Endometrium (tissue), 2 donors: Measurements from ENCODE around the gene NKX6-2.
"Not testable (repeated sequence)": the region's sequence is repeated elsewhere in the genome, so short reads cannot be mapped to it uniquely, and the experiment has no call there.

Experiments
- FAIRE-seq: peaks from 2 replicates; lab custom pipeline; 2012; peaks lifted over from hg19 to GRCh38; lab: Jason Lieb, UNC
- donor health status: control.
- donor health status: control.

NKX6-2 gene

DNA sequence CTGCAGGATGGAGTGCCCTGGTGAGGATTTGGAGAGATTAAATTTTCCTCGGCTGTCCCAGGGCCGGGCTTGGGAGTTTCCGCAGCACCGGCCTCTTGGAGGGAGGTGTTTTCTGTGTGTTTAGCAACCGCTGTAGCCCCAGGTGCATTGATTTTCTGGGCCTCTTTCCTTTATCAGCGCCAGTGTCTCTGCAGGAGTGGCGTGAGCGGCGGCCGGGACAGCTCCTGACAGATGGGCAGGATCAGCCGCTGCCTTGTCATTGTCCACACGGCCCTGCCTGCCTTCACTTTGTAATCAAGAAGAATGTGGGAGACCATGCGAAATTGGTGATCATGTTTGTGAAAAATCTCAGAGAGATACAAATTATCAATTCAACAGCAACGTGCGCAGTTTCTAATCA is 32.4 kb downstream of the NKX6-2 start:
- no peak for FAIRE-seq

DNA sequence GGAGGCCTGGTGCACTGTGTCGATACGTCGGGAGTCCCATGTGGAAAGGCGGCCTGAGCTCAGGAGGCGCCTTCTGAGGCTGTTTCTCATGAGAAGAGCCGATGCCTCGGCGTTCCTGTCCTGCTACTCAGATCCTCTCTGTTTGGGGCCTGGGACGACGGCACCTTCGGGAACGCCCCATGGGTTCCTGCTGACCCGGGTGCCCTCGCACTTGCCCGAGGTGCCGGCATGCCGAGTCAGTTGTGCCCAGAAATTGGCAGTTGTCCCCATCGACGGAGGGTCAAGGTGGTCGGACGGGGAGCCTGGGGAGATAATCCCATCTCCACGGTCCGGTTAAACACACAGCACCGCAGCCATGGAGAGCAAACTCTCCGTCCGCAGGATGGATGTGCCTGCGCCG is 33.0 kb downstream of the NKX6-2 start:
- FAIRE-seq, result no peak

DNA sequence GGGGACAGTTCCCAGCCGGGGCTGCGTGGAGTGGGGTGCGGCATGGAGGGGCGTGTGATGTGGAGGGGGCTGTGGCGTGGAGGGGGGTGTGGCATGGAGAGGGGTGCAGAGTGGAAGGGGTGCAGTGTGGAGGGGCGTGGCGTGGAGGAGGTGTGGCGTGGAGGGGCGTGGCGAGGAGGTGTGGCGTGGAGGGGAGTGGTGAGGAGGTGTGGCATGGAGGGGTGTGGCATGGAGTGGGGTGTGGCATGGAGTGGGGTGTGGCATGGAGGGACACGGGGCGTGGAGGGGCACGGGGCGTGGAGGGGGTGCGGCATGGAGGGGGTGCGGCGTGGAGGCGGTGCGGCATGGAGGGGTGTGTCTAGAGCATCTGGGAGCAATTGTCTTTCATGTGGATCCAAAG is 33.6 kb downstream of the NKX6-2 start:
- no peak for FAIRE-seq

DNA sequence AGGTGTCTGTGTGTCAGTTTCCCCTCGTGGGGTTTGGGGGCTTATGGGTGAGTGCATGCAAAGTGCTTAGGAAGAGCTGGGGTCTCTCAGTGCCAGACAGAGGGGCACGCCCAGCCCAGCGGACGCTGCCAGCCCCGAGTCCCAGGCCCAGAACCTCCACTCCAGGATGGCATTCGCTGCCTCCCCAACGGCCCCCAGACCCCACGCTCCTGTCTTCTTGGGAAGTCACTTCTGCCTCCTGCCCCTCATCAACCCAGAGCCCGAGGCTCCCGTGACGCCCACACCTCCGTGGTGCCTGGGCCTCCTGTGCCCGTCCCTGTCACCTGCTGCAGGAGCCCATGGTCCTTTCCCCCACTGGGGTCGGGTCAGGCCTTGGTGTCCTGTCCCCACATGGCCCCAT is 35.0 kb downstream of the NKX6-2 start:
- FAIRE-seq, result no peak

DNA sequence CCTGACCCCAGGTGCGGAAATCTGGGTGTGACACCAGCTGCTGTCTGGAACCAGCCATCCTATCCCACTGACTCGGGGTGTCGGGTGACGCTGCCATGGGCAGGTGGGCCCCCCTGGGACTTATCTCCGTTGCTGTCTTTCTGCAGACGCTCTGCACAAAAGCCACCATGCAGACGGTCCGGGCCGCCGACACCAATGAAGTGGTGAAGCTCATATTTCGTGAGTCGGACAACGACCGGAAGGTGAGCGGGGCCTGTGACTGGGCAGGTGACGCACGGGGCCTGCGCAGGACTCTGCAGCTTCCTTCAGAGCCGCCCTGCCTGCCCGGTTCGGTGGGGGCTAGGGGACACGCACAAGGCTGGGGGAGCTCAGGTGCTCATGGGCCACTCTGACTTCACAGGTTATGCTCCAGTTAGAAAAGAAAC is 36.6 kb downstream of the NKX6-2 start:
- no peak for FAIRE-seq

DNA sequence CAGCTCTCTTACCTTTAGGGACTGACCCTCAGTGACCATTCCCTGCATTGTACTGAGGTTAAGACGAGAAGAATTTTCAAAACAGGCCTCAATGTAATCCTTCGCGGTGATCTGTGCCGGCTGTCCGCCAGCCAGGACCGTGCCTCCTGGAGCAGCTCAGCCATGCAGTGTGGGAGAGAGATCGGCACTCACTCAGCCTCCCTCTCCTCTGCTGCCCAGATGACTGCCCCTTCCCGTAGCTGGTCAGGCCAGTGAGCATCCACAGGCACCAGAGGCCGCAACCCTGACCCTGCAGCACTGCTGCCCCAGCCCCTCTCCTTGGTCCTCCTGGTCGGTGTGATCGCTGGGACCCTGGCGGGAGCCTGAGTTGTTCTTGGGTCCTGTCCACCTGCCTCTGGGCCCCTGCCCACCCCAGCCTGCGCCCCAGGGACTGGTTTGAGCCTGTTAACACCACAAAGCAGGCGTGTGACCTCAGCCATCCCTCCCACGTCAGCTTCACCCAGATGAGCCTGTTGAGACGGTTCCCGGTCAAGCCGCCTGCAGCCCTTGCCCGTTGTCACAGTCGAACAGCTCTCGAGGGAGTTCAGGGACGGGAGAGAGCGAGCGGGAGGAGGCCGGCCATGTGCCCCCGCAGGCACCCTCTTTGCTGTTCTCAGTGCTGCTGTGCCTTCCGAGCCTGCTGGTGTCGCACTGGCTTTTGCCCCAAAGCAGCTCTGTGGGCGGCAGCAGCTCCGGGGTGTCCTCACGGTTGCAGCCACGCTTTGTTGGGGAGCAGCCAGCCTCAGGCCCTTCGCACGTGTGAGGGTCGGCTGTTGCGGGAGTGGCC is 37.2 kb downstream of the NKX6-2 start:
- no peak for FAIRE-seq

DNA sequence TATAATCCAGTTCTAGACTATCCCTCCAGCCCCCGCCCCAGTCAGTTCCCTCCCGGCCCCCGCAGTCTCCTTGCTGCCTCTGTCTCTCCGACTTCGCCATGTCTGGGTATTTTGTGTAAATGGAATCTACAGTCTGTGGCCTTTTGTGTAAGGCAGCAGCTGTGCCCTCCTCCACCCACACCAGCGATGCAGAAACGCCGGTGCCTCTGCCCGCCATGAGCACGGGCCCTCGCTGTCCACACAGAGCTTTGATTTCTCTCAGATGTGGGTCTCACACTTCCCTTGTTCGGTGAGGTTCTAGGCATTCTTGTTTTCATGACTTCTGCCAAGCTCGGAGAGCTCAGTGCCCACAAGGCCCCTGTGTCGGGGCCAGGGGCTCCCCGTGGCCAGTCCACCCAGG is 37.8 kb downstream of the NKX6-2 start:
- FAIRE-seq, result no peak

DNA sequence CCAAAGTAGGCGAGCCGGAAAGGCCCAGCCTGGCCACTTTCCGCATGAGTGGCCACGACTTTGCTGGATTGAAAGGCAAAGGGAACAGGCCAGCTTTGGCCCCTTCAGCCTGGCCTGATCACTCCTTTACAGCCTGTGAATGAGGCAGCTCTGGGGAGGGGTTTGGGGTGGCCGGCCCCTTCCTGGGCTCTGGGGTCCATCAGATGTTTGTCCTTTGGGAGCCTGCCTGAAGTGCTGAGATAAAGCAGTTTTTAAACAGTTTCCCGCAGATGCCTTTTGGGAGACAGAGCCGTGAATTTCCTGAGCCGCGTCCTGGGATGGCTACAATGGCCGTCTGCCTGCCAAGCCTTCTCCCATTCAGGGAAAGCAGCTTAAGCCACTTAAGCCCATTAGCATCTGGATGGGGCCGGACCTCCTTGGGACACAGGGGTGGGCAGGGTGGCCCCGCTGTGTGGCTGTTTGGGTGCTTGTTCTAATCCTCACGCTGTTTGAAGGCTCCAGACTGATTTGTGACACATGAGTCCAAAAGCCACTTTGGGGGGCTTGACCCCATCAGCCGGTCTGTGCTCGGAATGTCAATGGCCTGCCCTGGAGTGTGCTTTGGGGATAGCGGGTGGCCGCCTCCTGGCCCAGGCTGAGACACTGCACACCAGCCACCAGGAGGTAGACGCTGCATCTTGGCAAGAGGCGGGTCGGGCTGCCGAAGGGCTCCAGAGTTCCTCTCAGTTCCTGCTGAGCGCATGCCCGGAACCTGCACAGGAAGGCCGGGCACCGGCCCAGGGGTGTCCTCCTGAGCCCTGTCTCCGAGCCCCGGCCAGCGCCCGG is 38.9 kb downstream of the NKX6-2 start:
- FAIRE-seq, result no peak

DNA sequence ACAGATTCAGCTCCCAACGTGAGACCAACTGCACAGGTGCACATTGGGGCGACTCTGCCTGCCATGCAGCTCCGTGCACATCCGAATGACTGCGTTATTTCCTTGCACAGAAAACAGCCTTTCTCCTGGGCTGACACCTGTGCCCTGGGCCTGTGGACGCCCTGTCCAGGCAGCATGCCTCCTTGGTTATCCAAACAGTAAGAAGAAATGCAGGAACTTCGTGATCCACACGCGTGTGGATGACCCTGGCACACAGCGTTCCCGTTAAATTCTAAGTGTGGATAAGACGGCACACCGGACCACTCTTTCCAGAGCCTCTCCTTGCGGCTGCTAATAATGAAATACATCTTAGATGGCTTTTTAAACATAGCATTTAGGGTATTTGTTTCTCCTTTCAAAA is 39.6 kb downstream of the NKX6-2 start:
- FAIRE-seq, result no peak

DNA sequence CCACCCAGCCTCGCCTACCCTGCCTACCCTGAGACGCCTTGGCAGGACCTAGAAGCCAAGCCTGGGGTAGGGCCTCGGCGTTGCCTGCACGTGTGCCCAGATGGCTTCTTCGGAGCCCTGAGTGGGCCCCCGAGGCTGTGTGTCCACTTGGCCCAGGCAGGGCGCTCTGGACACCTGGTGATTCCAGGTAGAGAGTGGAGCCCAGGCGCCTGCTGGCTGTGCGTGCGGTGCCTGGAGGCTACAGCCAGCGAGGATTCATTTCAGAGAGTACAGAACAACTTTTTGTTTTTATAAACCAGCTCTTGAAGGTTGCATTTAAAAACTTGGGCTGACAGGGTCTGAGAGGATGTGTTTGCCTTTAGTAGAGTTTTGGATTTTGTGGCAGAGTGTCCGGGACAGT is 40.0 kb downstream of the NKX6-2 start:
- no peak for FAIRE-seq

DNA sequence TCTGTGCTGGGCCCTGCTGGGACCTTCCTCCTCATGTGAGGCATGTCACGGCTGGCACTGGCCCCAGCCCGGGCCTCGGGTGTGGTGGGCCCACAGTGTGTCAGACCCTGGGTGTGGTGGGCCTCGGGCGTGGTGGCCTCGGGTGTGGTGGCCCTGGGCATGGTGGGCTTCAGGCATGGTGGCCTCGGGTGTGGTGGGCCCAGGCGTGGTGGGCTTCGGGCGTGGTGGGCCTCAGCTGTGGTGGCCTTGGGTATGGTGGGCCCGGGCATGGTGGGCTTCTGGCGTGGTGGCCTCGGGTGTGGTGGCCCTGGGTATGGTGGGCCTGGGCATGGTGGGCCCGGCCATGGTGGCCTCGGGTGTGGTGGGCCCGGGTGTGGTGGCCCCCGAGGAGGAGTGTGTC is 40.4 kb downstream of the NKX6-2 start:
- FAIRE-seq, result no peak

DNA sequence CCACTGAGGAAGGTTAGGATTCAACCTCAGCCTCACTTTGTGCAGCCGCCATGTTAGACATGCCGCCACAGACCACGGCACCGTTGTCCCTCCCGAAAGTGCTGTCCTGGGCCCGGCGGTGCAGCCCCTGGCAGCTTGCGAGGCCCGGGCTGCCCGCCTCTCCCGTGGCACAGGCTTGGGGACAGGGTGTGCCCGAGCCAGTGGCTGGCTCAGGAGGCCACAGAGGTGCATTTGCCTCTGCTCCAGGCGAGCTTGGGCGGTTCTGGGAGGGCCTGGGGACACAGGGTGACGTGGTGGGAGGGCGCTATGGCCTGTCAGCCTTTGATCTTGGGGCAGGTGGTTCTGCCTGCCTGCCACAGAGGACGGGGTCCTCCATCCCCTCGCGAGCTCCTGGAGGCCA is 41.1 kb downstream of the NKX6-2 start:
- no peak for FAIRE-seq

DNA sequence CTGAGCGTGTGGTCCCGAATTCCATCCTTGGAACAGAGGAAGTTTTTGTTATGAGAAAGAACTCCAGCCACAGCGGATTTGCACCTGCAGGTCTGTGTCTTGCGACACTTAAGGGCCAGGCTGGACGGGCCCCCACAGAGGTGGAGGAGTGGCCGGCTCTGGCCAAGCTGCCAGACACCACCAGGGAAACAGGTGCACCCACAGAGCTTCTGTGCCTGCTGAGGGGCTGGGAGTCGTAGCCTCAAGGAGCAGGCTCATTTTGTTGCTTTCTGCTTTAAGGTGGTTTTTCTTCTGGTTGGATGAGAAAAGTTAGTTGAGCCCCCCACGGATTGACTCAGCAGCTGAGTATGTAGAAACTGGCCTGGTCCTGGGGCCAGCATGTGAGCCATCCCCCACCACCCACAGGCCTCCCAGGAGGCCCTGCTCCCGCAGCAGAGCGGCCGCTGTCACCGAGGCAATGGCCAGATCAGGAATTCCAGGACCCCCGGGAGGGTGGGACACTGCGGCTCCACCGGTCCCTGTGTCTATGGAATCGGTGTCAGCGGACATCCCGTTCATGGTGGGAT is 41.9 kb downstream of the NKX6-2 start:
- no peak for FAIRE-seq

DNA sequence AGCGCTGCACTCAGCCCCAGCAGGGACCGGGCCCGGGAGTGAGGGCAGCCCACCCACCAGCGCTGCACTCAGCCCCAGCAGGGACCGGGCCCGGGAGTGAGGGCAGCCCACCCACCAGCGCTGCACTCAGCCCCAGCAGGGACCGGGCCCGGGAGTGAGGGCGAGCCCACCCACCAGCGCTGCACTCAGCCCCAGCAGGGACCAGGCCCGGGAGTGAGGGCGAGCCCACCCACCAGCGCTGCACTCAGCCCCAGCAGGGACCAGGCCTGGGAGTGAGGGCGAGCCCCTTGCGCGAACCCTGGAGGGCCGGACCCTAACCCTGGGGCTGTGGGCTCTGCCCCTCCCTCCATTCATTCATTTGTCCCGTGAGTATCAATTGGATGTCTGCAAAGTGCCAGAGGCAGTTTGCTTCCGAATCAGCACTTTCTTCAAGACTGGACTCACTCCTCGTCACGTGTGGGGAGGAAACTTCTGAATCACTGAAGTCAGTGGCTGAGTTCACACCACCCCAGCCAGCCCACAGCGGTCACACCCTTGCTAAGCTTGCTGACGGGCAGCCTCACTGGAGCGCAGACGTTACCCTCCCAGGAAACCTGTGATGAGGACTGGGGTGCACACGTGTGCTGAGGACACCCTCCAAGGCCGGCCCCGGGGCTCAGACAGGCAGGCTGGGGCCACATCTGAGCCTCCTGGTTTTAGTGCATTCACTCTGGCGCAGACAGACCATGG is 42.6 kb downstream of the NKX6-2 start:
- not testable (repeated sequence) for FAIRE-seq

DNA sequence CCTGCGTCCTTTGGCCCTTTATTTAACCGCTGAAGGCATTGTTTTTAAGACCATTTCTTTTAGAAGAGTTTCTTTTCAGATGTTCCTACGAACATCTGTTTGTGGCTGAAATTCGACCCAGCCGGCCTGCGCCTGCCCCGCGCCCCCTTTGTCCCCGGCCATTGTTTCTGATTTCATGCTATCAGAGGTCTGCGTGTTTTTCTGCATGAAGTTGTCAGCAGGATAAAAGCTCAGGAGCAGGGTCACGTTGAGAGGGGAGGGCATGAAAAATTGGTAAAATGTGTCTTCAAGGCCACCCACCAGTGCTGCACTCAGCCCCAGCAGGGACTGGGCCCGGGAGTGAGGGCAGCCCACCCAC is 43.1 kb downstream of the NKX6-2 start:
- no peak for FAIRE-seq

DNA sequence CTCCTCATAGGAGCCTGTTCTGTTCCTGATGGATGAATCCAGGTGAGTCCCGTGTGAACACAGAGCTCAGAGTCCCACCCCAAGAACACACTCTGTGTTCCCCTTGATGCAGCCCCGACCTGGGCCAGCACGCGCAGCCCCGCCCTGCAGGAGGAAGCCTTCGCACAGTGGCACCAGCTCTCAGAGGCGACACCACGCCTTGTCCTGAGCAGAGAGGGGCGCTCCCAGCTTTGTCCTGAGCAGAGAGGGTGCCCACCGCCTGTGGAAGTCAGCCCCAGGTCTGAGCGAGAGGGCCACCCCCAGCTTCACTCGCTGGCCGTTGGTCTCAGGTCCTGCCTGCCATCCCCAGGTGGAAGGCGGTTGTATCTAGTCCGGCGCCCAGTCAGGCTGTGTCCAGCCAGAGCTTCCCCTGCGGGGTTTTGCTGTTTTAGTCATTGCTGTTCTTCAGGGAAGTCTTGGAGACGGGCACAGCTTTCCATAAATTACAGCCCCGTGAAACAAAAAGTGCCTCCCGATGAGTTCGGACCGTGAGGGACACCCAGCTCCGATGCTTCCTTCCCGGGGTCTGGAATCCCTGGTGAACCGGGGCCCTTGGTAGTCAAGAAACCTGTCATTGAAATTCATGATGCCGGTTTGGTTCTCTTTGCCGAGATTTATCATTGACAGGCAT is 43.6 kb downstream of the NKX6-2 start:
- FAIRE-seq, result no peak

DNA sequence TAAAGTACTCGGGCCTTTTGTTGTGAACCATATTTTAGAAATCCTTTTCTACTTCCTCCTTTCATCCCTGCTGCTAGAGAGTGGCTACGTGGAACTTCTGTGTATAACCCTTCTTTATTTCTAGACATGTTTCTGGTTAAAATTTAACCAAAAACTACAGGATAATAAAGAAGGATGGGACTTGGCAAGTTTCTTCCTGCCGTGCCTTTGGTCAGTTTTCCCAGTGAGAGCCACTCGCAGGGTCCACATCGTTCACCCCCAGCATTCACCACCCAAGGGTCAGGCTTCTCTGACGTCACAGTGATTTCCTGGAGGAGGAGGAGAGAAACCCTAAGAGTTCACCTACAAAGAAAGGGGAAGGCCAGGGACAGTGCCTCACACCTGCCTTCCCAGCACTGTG is 45.4 kb downstream of the NKX6-2 start:
- FAIRE-seq, result no peak

DNA sequence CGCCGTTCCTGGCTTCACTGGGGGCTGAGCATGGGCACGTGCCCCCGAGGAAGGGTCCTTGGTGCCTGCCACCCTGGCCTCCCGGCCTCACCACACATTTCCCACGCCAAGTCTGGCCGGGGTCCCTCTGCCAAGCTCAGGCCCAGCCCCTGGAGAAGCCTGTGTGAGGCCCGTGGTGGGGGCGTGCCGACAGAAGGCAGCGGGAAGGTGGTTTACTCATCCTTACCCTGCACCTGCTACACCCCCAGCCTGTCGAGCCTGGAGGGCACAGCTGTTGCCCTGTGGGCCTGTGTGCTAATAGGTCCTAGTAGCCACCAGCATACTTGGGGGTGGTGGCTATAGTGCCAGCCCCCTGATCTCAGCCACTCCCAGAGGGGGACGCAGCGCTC is 46.7 kb downstream of the NKX6-2 start:
- no peak for FAIRE-seq

DNA sequence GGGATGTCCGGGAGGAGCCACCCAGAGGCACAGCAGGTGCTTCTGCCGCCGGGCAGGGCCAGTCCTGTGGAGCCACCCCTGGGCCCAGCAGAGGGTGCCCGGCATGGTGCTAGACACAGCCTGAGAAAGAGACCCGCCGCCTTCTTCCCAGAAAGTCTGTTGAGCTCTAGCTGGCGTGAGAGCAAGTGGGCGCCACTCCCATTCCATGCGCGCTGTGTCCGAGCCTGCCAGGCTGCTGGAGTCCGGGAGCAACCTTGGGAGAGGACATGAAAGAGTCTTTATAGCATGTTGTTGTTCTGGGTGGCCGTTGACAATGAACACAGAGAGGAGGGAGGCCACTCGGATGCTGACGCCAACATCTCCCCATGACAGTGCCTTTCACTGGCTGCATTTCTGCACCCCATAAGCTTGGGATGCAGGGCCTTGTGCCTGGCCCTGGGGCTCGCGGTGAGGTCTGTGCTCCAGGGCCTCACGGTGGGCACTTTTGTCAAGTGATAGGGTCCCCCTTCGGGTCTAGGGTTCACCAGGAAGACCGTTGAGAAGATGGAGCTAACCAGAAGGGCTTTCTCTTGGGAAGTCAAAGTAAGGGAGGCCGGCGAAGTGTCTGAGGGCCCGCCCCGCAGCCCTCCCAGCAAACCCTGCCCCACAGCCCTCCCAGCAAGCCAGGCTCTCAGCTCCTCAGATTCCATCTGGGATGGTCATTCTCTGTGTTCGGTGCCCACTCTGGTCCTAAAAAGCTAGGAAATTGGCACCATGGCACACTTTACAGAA is 47.3 kb downstream of the NKX6-2 start:
- no peak for FAIRE-seq

DNA sequence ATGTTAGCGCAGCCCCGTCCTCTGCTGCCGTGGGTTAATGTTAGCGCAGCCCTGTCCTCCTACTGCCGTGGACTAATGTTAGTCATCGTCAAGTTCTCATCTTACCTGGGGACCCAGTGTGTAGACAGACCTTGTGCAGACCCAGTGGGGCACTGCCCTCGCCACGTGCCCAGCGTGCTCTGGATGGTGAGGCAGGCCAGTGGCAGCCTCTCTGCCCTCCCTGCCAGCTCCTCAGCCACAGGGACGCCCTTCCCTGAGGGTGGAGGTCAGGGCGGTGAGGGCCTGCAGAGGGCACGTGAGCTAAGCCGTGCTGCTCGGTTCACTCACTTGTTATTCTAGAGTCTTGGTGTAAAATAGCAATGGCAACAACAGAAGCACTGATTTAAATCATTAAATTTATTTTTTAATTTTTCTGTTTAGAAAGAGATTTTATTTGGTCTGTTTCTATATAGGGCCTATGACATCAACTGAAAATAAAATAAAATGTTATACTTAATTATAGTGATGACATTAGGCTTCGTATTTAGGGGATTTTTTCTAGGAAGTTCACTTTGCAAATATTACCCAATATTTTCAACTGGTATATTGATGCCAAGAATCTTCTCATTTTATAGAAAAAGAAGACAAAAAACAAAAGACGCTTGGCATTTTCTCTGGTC is 48.4 kb downstream of the NKX6-2 start:
- FAIRE-seq, result no peak

DNA sequence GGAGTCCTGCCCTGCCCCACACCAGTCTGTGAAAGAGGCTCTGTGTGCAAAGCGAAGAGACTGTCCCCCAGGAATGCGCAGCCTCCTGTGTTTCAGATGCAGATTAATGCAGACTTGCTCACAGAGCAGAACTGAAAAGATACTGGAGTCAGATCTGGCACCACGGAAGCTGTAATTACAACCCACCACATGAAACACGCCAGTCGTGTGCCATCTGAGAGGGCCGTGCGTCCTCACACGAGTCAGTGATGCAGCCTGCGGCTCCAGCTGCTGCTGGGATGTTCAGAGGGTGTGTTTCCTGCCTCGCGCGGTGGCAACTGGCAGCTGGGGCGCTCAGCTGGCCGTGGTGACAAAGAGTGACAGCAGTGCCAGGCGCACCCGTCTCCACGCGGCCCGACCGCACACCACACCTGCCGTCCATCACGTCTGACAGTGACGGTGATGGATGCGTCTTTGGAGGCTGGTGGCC is 50.0 kb downstream of the NKX6-2 start:
- FAIRE-seq, result no peak
